Left renal cortex interstitium (tissue), 4 donors: ENCODE data around the gene EEF1AKMT2. TPM values are rescaled to one million over a fixed set of nuclear protein-coding genes. Genes with fewer than 3 reads are reported as not detected.
"Not testable (repeated sequence)": the region's sequence is repeated elsewhere in the genome, so short reads cannot be mapped to it uniquely, and the experiment has no call there.

Experiments used
- DNase-seq, 4 donors: peaks; one replicate each; pipeline ENCODE4 v3.0.0-alpha.2; 2013; ENCODE audit warnings: low read depth in 4 of 4, low spot score in 2 of 4, missing footprints in 1 of 4
- polyA plus RNA-seq, 4 donors: library from polyadenylated mRNA; unstranded; fragments of 120-200 nt; gene quantifications; one replicate each; pipeline ENCODE4 v1.2.1, GENCODE V29; 2013; ENCODE audit not compliant: insufficient read length in 4 of 4

Gene EEF1AKMT2
- polyA plus RNA-seq, result 10 to 100 TPM; 28.4 to 43.2 (median 40.0) TPM

DNA sequence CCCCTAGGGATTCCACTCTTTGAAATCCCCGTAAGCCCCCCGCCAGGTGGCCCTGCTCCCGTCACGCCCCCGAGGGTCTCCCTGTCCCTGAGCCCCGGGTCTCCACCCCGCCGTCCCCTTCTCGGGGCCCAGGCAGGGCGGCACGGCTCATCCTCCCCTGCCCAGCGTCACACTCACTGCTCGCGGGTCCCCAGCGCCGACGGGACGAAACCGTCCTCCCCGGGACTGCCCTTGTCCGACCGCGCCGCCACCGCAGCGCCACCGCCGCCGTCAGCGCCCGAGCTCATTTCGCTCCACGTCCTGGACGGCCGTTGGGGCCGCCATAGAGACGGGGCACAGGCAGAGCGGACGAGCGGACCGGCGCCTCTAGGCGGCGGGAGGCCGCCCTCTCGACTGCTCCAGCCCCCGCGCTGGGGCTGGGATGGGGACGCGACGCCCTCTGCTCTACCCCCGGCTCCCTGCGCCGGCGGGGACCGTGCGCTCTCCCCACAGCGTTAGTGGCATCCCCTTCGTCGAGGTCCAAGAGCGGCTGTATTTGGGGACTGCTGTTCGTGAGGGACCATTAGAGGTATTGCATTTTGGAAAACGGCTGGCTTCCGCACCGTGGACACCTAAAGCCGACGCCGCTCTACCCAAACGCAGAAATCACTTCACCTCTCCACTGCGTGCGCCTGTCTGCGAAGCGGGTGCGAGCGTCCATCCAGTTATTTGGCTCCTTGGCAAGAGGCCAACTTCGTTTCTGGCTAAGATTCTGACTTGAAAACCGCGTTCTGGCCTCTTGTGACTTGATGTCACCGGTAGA is at the start of gene EEF1AKMT2:
Gene EEF1AKMT2 (minus strand): TSS at position 341 of the 802 bp plus-strand sequence. CDS start 54 bp downstream, at position 287.
- DNase-seq, result peak; percentile 72 to 90 (median 83)

DNA sequence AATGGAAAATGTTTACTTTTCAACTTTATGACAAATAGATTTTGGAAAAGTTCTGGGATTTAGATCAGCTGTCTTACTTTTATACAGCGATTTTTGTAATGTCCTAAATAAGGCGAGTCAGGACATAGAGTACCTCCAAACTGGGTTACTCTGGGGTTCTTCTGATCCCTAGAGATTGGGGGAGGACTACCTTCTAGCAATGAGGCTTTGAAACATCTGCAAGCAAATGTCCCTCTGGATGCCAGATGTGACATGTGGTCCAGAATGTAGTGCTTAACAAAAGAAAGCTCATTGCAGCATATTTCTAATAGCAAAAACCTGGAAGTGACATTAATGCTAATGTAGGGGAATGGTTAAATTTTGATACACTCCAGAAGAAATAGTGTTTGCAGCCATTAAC is 46.0 kb upstream of the EEF1AKMT2 start:
- no peak for DNase-seq

- DNase-seq, result no peak
Measured at GRCh38 chr10:124831116-124831515, 39.4 kb upstream of the EEF1AKMT2 start.

GRCh38 chr10:124830445-124830844 is 38.8 kb upstream of the EEF1AKMT2 start:
- no peak for DNase-seq

GRCh38 chr10:124829447-124830115 is 37.9 kb upstream of the EEF1AKMT2 start:
- DNase-seq, result no peak

DNA sequence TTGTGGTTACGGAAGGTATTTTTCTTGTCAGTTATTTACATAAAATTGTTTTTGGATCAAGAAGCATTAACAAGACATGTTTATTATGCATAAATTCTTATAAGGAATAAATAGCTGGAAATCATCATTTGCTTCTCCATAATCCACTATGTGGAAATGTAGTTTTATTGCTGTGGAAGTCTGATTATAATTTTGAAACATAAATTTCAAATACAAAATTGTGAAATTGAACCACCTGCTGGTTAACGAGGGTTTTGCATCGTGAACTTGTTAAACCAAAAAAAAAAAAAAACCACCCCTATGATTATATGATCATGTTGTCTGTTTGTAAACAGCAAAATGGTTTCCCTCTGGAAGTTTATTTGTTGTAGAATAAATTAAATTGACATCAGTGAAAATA is 35.8 kb upstream of the EEF1AKMT2 start:
- no peak for DNase-seq

DNA sequence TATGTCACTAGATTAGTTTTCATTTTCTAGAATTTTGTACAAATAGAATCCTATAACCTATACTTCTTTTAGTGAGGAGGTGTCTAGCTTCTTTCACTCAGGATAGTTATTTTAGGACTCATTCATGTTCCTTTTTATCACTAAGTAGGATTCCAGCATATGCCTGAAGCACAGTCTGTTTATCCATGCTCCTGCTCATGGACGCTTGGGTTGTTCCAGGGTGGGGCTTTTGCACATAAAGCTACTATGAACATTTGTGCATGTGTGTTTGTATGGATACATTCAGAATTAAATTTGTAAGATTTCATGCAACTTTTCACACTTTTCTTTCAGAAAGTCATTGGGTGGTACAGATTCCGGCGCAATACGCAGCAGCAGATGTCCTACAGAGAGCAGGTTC is 34.6 kb upstream of the EEF1AKMT2 start:
- no peak for DNase-seq

DNA sequence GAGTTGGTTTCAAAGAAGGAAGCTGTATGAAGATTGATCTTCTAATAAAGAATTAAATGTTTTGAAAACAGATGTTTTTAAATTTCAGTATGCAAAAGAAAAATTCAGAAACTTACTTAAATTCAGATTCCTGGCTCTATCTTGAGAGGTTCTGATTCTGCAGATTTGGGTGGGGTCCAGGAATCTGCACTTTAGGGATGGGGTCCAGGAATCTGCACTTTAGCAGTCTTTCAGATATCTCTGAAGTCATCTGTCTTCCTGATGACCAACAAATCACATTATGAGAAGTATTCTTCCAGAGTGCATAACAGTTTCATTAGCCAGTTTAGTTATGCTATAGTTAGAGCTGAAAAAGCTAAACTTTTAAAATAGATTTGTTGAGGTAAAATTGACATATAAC is 34.0 kb upstream of the EEF1AKMT2 start:
- no peak for DNase-seq

- not testable (repeated sequence) for DNase-seq
Measured at GRCh38 chr10:124824932-124825331, 33.2 kb upstream of the EEF1AKMT2 start.

- DNase-seq, result no peak
Measured at GRCh38 chr10:124824507-124824906, 32.8 kb upstream of the EEF1AKMT2 start.

- DNase-seq, result no peak
Measured at GRCh38 chr10:124821520-124821919, 29.8 kb upstream of the EEF1AKMT2 start.

- DNase-seq, result no peak
Measured at GRCh38 chr10:124820121-124820520, 28.4 kb upstream of the EEF1AKMT2 start.

DNA sequence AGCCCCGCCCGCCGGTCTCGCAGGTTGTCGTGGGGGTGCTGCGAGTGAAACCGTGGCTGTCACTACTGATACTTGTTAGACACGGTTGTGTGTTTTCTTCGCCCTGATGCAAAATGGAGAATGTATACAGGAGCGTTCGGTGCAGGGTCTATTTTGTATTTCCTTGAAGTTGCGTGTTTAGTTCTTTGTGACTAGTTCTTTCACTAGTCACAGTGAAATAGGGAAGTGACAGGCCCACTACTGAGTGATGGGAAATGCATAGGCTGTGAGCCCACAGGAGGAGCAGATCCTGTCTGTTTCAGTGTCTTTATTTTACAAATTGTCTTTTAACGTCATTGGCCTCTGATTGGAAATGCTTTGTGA is 10.6 kb upstream of the EEF1AKMT2 start:
- DNase-seq, result no peak

GRCh38 chr10:124799211-124799610 is 7.5 kb upstream of the EEF1AKMT2 start:
- DNase-seq, result peak in 1 of 4 donors; percentile 15

DNA sequence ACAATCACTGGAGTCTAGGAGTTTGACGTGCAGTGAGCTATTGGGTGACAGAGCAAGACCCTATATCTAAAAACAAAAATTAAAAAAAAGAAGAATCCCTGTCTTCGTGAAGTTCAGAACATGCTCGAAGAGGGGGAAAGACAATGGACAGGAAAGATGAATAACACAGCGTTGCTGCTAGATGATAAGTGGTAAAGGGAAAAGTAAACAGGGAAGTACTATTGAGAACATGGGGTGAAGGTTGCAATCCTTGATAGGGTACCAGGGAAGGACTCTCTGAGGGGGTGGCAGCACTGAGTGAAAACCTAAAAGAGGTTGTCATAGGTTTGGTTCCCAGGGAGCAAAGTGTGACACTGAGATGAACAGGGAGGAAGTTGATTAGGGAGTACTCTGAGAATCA is 7.1 kb upstream of the EEF1AKMT2 start:
- DNase-seq, result no peak

- no peak for DNase-seq
Measured at GRCh38 chr10:124798364-124798763, 6.7 kb upstream of the EEF1AKMT2 start.

DNA sequence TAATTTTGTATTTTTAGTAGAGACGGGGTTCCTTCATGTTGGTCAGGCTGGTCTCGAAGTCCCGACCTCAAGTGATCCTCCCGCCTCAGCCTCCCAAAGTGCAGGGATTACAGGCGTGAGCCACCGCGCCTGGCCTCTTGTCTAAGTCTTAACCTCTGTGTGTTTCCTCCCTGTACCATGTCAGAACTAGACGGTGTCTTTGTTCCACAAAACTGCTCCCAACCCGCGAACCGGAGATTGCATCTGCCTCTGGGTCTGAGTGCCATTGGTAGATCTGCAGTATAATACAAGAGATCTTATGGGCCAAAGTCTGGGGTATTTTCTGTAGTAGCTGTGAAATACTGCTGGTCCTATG is 1.3 kb upstream of the EEF1AKMT2 start:
- no peak for DNase-seq

DNA sequence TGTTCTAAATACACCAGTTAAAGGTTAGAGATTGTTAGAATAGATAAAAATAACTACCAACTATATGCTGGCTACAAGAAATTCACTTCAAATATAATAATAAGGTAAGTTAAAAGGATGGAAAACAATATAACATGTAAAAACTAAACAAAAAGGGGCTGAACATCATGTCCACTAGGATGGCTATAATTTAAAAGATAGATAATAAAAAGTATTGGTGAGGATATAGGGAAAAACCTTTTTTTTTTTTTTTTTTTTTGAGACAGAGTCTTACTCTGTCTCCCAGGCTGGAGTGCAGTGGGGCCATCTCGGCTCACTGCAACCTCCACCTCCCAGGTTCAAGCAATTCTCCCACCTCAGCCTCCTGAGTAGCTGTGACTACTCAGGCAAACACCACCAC is 8.8 kb downstream of the EEF1AKMT2 start:
- DNase-seq, result not testable (repeated sequence)

GRCh38 chr10:124768791-124769190 is 22.9 kb downstream of the EEF1AKMT2 start:
- DNase-seq, result no peak

DNA sequence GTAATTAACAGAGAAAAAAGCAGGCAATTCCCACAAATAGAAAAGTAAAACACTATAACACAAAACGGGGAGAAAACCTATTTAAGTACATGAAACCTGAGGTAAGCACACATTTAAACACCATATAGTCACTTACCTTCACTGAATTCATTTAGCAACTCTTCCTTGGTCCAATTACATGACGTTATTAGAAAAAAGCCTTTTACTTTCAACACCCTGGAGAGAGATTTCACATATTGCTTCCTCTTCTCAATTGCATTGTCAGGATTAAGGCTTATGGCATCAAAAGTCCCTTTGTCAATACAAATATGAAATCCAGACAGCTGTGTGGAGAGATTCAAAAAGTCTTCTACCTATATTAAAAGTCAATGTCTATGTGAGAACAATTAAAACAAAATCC is 26.4 kb downstream of the EEF1AKMT2 start:
- DNase-seq, result no peak

DNA sequence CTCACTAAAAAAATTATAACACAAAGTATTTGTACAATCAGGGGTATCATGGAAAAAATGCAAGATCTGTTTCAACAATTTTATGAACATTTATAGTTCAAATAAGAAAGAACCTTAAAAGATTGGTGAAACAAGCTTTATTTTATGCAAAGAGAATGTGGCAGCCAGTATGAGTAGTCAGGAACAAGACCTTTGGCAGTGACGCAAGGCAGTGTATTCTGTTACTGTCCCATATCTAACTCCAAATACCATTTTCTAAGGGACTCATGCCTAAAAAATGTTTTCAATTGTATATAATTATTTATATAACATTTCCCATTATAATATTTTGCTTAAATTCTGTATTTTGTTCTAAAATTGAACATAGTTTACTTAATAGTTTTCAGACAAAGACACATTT is 28.4 kb downstream of the EEF1AKMT2 start:
- no peak for DNase-seq

DNA sequence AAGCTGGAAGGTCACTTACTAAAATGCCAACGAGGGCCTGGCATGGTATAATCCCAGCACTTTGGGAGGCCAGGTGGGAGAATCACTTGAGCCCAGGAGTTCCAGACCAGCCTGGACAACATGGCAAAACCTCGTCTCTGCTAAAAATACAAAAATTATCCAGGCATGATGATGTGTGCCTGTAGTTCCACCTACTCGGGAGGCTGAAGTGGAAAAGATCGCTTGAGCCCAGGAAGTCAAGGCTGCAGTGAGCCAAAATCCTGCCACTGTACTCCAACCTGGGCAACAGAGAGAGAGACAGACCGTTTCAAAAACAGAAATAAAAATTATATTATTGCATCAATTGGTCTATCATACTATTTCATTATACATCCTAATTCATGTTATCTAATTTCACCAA is 29.4 kb downstream of the EEF1AKMT2 start:
- no peak for DNase-seq
